G401 (cell line): Measurements from ENCODE around the gene KLHDC9. TPM values are rescaled to one million over a fixed set of nuclear protein-coding genes. Genes with fewer than 3 reads are reported as not detected.
A peak's percentile ranks its signal among the peaks of the same experiment; 100 is the strongest.

Experiments
- DNase-seq: peaks from one replicate; pipeline ENCODE4 v3.0.0-alpha.2; 2015; ENCODE audit warnings: low spot score
- in situ Hi-C: cut with HindIII; loops from 2 replicates; pipeline ENCODE4 v1.10.0; 2016; ENCODE audit warnings: low sequenced_read_pairs, mixed read lengths
- total RNA-seq: library from RNA; depleted of rRNA; stranded (reverse); fragments of >200 nt; shearing (Covaris generic); gene quantifications from 2 replicates; pipeline ENCODE4 v1.2.3, GENCODE V29; 2014

The KLHDC9 gene
- total RNA-seq, 1 experiment from 2014 or later = 6.3 TPM

DNA sequence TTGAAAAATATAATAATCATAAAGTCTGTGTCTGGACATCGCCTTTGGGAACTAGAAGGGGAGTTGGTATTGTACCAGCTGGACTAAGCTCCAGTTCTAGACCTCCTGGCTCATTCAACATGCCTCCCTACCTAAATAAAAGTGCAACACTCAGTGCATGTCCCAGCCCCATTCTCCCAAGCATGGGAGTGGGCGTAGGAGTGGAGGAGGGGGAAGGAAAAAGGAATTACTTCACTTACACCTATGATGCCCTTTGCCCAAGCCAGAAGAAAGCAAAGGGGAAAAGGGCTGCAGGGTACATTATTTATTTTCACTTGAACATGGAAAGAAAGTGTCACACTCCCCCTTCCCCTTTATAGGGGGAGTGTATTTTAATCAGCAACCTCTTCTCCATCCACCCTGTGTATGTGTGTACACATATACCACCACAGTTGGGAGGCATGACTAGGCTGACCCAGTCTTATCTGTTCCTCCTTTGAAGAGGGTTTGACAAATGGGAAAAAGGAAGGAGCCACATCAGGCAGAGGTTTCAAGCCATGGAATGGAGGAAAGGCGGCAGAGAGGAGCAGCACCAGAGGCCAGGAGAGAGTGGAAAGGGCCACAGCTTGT is 23.0 kb downstream of the KLHDC9 start:
- no peak for DNase-seq
- in situ Hi-C loops = no loop called here

DNA sequence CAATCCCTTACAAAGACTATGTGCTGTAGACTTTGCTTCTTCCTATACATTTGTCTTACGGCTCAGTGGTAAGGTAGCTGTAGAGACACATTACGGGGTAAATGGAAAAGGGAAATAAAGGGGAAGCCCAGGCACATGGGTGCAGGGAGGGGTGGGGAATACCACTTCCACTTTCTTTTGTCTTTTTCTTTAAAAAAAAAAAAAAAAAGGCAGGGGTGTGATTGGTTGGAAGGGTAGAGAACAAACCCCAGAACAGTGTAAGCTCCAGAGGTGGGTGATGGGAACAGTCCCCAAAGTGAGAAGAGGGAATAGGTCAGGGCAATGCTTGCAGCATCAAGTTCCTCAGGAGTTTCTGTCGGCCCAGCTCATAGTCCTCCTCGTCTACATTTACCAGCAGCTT is 23.7 kb downstream of the KLHDC9 start:
- in situ Hi-C loops = no loop called here
- DNase-seq = no peak

DNA sequence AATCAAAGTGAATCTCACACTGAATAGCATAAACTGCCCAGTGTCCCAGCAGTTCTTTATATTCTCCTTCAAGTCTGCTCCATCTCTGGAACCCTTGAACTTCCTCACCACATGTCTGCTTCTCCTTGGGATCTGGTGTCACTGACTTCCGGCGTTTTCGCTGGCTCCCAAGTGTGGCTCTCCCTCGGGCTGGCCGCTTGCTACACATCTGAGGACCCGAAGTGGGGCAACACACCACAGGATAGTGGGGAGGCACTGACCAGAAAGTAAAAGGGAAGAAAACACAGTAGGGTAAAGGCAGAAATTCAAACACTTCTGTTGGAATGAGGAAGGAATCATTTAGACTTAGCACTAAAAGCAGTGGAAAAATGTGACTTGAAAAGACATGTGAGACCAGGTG is 24.8 kb downstream of the KLHDC9 start:
- in situ Hi-C loops = no loop called here

DNA sequence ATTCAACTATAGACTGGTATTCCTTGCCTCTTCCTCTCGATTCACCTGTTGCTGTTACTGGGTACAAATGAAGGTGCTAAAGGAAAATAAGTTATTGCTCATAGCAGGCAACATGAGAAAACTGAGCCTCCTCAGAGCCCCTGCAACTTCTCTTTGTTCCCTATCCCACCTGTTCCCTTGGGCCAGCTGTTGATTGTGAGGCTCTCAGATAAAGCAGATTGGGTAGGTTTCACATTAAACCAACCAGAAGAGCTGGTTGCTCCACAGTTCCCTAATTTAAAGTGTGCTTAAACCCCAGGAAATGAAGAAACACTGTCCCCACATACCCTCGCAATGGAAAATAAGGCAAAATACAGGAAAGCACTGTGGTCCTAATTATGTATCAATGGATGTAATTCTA is 29.5 kb downstream of the KLHDC9 start:
- in situ Hi-C loops = no loop called here
- no peak for DNase-seq

More for the DNA sequence above, 24.8 kb downstream of the KLHDC9 start:
- no peak for DNase-seq

DNA sequence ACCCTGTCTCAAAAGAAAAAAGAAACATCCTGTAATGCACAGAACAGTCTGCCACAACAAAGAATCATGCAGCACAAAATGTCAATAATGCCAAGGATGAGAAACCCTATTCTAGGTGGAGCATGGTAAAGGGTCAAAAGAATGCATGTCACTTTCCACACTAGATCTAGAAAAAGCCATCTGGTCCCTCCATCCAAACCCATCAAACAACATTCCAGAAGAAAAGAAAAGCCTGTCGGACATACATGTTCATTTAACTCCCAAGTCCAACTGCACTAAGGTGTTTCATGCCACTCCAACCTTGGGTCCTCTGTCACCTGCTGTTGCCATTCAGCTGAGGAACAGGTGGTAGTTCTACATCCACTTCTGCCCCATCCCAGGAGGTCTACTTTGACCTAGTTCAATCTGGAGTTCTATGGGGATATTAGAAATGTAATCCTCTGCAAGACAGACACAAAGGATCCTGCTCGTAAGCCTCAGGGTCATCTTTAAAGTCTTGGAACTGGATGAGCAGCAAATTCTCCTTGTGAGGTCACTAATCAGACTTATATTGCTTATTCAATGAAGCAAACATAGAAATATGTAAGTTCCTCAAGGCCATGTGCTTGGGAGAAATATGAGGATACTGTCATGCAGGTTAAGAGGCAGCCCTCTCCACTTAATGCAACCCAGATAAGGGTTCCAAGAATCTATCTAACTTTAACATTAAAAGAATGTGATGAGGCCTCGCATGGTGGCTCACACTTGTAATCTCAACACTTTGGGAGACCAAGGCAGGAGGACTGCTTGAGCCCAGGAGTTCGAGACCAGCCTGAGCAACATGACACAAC is 30.6 kb downstream of the KLHDC9 start:
- no peak for DNase-seq
- in situ Hi-C loops = no loop called here

DNA sequence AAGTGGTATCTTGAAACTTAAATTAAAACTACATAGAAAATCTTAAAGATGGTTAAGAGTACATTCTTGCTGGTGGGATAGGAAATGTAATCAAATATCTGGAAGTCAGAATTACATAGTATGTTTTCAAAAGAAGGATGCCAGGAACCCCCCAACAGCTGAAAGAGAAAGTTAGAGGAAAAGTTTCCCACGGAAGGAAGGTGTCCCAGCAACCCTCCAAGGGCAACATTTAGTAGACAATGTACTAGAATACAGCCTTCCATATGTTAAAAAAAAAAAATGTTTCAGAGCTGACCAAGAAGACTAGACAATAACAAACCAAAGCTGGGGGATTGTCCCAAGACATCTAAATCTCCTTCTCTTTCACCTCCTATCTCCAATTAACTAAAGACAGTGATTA is 32.1 kb downstream of the KLHDC9 start:
- no peak for DNase-seq
- in situ Hi-C loops = no loop called here

DNA sequence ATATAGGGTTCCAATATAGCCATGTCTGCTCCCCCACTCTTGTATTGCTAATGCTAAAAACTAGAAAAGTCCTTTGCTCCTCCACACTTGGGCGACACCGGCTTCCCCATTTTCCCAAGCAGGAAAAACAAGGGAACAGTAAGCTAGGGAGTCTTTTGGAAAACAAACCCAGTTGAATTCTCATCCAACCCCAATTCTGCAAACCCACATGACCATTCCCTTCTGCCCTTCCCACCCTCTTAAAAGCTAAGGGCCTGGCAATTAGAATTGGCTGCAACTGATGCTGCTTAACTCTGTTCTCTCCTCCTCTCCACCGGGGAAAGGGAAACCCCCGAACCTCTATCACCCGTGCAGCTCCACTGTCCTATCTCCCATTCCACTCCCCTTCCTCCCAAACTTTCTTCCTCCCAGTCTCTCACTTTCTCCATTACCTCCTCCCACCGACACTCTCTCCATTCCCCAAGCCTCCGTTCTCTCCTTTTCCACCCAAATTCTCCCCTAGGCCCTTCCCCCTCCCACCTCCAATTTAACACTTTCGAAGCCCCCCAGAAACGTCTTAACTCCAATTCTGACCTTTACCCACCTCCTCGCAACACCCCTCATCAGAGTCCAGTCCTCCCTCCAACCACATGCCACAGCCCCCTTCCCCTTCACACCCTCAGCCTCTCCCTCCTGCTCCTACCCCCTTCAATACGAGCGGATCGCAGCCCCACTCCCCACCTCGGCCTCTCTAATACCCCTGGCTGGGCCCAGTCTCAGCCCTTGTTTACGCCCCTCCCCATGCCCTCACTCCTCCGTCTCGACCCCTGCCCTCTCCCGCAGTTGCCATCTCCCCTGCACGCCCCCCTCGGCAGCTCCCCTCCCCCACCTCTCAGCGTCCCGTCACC is 33.6 kb downstream of the KLHDC9 start:
- peak; percentile 31 for DNase-seq
- in situ Hi-C loops = no loop called here

DNA sequence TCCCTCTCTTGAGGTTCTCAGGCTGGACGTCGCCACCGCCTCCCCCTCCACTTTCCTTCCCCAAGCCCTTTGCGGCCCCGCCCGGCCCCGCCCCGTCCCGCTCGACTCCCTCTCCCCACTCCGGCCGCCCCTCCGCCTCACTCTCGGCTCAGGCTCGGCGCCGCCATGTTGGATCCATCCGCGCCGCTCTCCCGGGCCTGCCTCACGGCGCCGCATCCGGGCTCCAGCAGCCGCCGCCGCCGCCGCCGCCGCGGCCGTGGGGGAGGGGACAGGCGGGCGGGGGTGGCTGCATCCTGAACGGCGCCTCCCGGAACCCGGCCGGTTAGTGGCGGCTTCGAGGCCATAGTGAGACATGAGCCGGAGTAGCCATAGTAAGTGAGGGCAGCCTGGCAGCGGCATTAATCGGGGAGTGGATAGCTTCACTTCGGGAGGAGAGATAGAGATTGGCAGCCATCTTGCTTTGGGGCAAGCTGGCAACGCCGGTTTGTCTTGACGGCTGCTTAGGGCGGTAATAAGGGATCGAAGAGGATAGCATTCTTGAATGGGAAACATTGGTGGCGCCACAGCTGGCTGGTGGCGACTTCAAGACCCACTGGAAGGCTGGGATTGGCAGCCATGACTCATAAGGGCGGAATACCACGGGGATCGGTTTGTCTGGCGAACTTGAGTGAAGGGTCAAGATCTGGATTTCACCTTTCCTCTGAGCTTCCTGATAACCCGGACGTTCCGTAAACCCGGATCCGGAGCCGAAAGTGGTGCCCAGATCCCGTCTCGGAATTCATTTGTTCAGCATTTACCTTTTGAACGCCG is 34.5 kb downstream of the KLHDC9 start, which contains the start of gene DEDD:
Gene DEDD, minus strand, starts transcription at position 258 of the 810 bp plus-strand sequence. CDS start 8,205 bp downstream, outside the sequence.
- in situ Hi-C loops = no loop called here
- DNase-seq = peak; percentile 97

DNA sequence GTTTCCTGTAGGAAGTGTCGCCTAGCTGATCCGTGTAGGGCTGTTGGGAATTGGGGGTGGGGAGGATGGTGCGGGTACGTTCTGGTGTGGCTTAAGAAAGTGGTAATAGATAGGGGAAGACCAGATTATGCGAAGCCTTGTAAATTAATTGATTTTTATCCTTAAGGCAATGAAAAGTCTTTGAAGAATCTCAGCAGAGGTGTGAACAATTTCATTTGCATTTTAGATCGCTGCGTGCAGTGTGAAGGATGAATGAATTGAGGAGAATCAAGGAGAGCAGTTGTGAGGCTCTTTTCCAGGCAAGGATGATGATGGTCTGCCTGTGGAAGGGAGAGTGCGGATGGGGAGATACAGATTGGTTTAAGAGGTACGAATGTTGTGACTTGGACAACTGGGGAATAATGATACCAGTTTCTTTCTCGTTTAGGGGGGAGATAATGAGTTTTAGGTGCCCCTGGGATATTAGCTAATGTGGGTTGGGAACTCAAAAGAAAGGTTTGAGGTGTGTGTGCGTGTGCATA is 35.1 kb downstream of the KLHDC9 start:
- in situ Hi-C loops = no loop called here

DNA sequence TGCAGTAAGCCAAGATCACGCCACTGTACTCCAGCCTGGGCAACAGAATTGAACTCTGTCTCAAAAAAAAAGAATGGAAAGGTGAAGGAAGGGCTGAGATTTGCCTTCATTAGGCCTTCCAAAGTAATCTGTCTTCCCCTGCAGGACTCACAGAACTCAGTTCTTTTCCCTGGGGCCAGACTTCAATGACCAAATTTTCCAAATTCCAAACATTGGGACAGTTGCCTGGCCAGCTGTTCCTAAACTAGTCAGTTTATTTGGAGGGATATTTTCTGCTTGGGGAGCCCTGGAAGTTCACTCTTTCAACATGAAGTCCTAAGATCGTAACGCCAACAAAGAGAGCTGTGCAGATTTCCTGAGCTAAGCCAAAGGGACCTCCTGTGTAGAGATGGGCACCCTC is 39.7 kb downstream of the KLHDC9 start:
- in situ Hi-C loops = no loop called here
- DNase-seq = no peak

More for the DNA sequence above, 35.1 kb downstream of the KLHDC9 start:
- DNase-seq = no peak

DNA sequence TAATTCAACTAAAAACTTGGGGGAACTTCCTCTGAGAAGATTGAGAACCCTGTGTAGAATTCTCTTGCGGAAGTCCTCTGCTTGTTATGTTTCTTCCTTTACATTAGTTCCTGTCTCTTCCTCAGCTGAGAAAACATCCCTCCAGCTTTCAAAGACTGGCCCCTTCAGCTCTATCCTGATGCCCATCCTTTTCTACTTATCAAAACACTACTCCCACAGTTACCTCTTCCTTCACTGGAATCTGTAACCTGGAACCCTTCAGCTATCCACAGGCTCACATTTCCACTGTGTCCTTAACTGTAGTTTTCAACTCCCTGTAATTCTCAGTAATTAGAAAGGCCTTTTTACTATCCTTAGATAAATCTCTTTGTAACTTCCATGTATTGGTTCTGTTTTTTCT is 40.3 kb downstream of the KLHDC9 start:
- in situ Hi-C loops = no loop called here
- no peak for DNase-seq

DNA sequence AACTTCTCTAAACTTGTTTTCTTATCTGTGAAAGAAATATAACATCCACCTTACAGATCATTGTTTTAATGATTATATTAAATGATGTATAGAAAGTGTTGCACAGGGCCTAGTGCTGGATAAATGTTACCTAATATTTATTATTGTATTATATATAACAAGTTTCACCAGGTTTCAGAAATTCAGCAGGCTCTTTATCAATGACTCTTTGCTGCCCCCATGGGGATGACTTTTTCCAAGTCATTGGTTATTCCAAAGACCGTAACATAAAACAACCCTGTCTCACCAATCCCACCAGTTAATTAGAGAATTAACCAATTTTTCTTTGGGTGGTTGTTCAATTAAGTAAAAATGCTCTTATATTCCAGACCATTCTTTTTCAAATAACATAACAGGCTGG is 41.6 kb downstream of the KLHDC9 start:
- in situ Hi-C loops = loop anchor here (10.0 kb wide), 1 partner anchor 95 kb away; the partner anchor contains the start of gene USF1
- DNase-seq = peak; percentile 27

DNA sequence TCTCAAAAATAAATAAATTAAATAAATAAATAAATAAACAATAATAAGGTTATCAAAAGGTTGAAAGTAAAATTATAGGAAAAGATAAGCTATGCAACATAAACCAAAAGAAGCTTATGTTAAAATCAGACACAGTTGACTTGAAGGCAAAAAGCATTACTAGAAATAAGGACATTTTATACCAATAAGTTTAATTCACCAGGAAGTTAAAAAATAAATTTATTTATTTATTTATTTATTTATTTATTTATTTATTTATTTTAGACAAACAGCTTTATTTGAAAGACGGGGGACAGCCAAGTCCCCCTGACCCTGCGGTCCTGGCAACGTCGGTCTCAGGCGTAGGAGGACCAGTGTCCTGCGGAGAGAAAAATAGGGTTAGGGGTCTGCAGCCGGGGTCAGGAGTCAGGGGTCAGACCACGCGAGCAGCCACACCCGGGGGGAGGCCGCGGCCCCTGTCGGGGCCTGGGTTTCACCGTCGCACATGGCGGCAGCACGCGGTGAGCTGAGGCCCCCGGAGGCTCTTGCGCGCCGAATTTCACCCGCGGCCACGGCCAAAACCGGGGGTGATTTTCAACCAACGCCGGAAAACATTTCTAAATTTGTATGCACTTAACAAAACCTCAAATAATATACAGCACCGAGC is 42.7 kb downstream of the KLHDC9 start:
- DNase-seq = no peak
- in situ Hi-C loops = loop anchor here (10.0 kb wide), 1 partner anchor 96 kb away; the partner anchor contains the start of gene USF1

DNA sequence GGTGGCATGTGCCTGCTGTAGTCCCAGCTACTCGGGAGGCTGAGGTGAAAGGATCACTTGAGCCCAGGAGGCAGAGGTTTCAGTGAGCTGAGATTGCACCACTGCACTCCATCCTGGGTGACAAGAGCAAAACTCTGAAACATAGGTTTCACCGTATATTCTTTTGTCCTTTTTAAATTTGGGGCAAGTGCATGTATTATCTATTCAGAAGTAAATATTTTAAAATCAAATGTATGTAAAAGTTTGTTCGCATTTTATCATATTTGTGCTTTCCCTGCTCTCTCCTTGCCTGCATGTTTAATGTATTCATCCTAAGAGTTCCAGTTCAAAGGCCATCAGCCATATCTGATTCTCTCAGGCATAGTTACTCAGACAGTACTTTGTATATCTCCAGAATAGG is 47.7 kb downstream of the KLHDC9 start:
- in situ Hi-C loops = loop anchor here (10.0 kb wide), 1 partner anchor 101 kb away; the partner anchor contains the start of gene USF1
- DNase-seq = no peak
